GM12891 (cell line): Measurements from ENCODE around the gene RAB11FIP4.

Experiments
- POLR2A ChIP-seq: IDR thresholded peaks from 2 replicates; pipeline ENCODE4 v1.6.1; 2011; ENCODE audit warnings: low read depth, low read length, control low read depth
- POLR2AphosphoS5 ChIP-seq: IDR thresholded peaks from 2 replicates; pipeline ENCODE4 v1.6.1; 2011; ENCODE audit warnings: low read depth, low read length, control low read depth
- SPI1 ChIP-seq: IDR thresholded peaks from 2 replicates; pipeline ENCODE4 v1.6.1; 2011; ENCODE audit warnings: low read depth, low read length, control low read depth
- TAF1 ChIP-seq: IDR thresholded peaks from 2 replicates; pipeline ENCODE4 v1.6.1; 2011; ENCODE audit warnings: low read depth, low read length, control low read depth

DNA sequence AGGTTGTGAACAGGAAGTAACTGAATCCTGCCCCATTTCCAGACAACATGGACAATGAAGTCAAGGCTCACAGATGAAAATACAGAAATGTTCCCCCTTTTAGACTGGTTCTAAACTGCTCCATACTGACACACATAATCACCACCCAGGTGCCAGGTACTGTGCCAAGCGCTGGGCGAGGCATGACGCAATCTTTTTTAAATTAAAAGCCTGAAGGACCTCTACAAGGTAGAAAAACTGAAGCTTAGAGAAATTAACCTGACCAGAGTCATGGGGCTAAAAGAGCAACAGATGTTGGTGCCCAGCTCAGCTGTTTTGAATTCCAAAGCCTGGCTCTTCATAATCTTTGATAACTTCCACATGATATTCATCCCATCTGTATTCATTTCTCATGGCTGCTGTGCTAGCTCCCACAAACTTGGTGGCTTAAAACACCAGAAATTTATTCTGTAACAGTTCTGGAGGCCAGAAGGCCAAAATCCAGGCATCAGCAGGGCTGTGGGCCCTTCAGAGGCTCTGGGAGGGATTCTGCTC lies 4.9 kb upstream of the RAB11FIP4 start:
- TF ChIP-seq POLR2AphosphoS5 (no peak), POLR2A (no peak), TAF1 (no peak), SPI1 (no peak)
